NCI-H187 (cell line): ENCODE data around the gene ARHGAP15.

Experiments
- DNase-seq, 2 experiments: peaks; one replicate each; lab custom pipeline; 2025; lab: John Stamatoyannopoulos, UW

Gene ARHGAP15

DNA sequence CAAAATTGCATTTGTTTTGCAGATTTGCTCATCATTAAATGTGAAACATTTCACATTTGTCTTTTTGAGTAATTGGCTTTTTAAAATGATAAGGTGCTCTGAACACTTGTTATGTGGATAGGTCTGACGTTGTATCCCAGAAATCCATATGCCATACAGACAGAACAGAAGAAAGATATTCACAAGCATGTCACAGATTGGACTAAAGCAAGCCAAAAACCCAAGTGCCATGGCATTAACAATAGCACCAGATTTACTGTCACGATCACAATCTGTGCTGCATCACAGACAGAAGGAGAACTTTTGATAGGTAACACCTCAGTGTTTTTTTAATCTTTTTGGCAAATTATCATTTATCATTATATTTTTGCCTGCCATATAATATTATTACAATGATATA, 272.6 kb downstream of the ARHGAP15 start:
- no peak for DNase-seq

DNA sequence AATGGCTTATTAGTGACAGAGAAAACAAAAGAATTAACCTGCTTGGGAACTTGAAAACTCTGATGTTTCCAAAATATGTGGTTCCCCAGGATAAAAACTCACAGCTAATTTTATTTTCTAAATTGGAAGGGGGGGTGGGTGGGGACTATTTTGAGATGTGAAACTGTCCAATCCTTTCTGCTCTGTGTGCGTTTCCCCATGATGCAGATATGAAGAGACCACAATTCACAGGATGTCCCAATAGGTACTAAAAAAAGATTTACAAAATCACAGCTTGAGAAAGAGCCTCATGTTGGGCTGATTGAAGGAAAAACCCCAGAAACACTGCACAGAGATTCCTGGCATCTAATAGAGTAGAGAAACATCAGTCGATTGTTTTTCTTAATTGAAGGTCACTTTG, 273.2 kb downstream of the ARHGAP15 start:
- DNase-seq: no peak

DNA sequence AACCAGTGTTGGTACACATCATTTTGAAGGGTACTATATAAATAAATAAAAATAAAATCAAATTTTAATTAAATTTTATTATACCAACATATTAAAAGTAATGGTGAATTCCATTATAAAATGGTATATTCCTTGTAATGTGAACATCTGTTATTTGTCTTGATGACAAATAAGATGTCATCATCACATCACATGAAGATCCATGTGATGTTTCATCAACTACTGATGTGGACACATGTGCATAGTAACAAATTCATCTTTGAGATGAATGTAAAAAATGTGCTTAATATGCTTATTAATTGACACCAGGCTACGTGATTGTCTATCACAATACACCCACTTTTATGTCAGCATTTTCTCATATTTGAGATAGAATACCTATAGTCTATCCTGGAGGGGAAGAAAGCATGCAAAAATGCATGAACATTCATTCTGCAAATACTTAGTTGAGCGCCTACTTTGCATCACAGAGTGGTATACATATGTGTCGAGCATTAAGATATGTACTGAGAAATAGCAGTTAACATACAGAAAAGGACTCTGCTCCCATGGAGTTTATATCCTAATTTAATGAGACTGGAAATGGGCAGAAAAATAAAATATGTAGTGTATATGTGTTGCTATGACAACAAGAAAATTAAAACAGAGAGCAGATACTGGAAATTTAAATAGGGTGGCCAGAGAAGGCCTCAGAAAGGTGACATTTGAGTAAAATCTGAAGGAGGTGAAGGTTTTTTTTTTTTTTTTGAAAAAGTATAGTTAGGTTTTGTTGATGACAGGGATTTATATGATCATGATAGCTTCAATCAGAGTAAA, 281.1 kb downstream of the ARHGAP15 start:
- DNase-seq: no peak

DNA sequence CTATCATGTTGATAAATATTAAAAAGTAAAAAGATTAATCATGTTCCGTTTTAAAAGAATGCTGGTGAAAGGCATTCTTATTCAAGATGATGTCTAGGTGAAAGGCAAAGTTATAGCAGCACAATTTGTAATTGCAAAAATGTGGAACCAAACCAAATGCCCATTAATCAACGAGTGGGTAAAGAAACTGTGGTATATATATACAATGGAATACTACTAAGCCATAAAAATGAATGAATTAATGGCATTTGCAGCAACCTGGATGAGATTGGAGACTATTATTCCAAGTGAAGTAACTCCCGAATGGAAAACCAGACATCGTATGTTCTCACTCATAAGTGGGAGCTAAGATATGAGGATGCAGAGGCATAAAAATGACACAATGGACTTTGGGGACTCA, 286.4 kb downstream of the ARHGAP15 start:
- no peak for DNase-seq

DNA sequence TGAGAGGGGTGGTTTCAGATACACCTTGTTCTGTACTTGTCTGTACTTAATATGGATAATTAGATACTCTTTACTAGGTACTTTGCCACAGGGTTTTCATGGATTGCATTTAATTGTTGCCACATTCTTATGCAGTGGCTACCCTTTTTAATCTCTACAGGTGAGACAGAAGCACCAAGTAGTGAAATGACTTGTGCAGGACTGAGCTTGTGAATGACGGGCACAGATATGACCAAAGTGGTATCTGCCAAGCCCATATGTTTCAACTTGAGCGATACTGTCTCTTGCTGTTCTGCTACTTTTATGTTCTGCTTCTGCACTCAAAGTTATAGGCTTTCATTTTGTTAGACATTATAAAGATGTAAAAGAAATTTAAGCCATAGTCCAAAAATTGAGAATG, 288.2 kb downstream of the ARHGAP15 start:
- DNase-seq: no peak

DNA sequence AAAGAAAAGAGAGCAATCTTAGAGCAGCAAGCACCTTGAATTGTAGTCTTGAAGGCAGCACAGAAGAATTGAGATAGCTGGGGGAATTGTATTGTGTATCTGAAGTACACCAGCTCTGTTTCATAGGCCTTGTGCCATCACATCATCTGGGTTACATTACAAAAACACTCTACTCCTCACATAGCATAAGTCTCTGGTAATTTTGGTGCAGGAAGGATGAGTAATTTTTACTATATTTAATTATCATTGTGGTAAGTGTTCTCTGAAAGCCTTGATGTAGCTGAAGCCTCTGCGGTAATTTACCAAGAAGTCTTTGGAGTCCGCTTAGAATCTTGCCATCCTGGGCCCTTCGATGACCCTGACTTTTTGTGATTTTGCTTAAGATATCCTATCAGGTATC, 291.1 kb downstream of the ARHGAP15 start:
- no peak for DNase-seq

DNA sequence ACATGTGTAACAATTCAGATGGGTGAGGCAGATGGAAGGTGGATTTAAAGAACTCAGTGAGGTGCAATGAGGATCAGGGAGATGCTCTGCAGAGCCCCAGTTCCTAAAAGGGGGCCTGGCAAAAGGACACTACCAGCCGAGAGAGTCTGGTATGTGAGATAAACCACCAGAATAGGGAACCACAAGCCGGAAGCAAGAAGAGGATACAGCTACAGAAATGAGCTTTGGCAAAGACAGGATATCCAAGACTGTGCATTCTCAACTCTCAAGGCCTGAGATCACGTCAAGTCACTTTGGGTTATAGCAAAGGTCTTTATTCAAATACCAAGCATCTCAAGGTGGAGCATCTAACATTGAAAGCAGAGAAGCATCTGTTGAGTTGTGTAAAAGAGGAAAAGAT, 293.5 kb downstream of the ARHGAP15 start:
- no peak for DNase-seq

DNA sequence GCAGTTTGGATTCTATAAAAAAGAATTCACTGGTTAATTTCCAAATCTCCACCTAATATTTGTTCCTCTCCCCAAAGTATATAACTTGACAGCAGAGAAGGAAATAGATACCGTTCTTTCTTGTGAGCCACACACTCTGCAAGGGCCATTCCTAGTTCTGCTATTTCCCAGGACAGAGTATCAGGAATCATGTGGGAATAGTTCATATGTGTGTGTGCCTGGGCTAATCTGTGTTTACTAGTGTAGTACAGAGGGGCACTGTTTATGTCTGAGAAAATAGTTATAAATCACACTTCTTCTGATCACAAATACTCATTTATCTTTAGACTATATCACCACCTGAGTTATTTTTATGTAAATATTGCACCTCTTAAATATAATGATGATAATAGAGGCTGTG, 296.7 kb downstream of the ARHGAP15 start:
- no peak for DNase-seq

DNA sequence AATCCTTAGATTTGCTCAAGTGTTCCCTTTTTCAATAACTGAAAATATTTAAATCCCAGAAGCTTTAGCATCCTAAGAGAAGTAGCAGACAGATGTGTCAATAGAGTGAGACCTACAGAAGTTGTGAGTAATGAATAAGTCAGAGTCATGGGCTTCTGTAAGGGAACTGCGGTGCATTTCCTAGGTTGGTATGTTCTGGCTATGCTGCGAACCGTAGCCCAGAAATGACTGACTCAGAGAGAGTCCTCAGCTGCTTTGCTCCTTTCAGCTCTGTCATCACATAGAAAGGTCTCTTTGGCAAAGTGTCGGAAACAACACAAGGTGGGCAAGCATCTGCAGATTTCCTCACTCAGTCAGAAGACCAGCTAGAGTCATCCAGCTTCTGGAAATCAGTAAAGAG, 297.1 kb downstream of the ARHGAP15 start:
- DNase-seq: no peak

DNA sequence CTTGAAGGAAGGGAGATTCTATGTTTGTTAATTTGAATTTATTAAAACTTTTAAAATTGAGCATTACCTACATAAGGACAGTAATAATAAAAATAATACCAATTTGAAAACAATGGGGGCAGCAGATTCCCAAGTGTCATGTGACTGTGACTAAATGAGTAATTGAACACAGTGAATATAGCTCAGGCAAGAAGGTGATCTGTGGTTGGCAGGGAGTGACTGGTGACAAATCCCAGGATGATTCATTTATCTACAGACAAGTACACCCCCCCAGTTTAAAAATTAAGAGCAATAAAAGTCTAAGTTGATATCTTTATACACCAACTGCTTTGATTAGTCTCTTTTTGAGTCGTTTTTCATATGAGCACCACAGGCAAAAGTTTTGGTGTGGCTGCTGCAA, 299.5 kb downstream of the ARHGAP15 start:
- no peak for DNase-seq

DNA sequence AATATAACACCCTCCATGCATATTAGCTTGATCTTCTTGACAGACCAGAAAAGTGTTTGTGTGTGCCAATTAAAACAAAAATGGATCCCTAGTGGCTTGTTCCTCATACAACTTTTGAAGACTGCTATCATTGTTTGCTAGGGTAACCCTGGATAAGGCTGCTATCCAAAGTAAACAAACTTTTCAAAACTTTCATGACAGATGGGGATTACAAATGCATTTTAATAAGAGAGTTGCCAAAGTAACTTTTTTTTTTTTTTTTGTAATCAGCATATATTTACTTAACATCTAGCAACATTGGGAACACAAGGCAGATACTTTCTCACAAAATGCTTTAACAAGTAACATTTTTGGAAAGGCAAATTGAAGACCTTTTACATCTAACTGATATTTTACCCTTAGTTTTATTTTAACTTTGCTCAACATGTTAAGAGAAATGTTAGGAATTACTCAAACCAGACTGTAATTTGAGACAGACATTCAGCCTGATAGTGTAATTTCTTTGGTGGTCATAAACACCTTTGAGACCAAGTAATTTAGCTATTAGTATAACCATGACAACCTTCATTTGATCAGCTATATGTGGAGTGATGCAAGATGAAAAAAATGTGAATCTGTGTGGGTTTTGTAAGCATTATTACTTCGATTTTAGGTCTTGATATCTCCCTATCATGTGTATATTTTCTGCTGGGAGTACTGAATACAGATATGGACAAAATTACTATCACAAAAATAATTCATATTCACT, 300.9 kb downstream of the ARHGAP15 start:
- no peak for DNase-seq

DNA sequence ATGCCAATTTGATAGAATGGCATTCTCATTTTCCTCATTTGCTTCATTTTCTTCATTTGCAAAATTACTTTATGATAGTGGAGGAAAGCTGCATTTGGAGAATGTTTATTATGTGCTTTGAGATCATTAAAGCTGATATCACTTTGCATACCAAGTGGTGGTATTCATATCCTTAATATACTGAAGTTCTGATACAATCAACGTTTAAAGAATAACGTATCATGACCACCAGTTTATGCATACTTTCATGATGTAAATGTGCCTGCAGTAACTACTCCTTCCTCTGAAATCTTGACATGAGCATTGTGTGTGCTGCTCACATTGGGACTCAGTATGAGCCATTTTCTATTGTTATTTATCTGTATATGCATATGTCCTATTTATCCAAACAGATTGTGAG, 302.1 kb downstream of the ARHGAP15 start:
- DNase-seq: no peak

DNA sequence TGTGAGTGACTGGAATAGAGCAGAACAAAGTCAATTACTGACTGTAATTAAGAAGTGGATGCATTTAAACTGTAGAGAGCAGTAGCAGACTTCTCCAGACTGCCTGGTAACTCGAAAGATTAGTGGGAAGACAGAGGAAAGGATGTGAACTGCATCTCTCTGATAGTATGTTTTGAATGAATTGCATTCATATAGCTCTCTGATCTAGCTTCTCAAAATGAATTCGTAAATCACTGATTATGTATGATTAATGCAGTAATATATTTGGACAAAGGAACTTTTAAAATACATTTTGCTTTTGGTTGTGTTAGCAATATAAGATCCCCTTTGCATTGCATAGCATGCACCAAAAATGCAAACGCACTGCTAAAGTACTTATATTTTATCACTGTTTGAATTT, 304.0 kb downstream of the ARHGAP15 start:
- no peak for DNase-seq

DNA sequence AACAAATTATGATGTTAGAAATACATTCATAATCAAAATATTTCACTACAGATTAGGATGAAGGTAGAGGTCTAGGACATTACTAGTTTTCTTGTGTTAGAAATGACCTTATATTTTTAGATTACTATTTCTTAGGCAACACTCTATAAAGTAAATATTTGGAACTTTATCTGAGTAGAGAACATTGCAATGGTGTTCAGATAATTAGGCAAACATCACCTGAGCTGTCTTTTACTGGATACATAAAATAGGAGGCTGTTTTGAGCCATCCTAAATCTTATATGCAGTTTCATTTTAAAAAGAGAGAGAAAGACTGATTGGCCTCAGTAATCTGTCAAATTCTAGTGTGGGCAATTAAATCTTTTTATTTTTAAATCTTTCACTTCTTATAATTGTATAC, 304.6 kb downstream of the ARHGAP15 start:
- no peak for DNase-seq

DNA sequence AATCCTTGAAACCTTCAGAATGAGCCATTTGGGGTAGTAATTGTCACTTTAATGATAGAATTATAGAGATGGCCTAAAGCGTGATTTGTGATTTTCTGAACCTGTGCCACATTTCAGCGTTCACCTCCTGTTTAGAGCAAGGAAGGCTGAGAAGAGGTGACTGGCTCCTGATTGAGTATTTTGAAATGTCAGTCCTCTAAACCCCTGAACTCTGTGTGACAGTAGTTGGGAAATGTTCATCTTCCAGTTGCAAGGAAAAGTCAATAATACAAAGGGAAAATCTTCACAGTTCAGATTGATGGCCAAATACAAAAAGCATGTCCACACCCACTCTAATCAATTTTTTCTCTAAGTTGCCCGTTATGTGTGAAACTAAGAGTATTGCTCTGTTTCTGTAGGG, 305.2 kb downstream of the ARHGAP15 start:
- no peak for DNase-seq

DNA sequence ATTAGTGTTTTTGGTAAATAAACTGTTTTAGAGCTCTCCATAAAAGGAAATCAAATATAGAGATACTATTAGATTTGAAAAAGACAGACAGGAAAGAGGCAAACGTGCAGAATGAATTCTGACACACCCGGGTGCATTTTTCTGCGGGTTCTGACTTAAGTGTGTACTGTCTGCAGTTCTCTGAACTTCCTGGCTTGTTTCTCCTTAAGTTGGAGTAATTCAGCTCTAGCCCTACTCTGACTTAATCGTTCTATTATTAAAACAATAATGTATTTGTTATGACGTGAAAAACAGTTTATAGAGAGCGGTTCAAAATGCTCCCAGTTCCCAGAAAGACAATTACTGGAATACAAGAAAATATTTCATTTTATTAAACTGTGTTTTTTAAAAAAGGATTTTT, 305.9 kb downstream of the ARHGAP15 start:
- DNase-seq: no peak

DNA sequence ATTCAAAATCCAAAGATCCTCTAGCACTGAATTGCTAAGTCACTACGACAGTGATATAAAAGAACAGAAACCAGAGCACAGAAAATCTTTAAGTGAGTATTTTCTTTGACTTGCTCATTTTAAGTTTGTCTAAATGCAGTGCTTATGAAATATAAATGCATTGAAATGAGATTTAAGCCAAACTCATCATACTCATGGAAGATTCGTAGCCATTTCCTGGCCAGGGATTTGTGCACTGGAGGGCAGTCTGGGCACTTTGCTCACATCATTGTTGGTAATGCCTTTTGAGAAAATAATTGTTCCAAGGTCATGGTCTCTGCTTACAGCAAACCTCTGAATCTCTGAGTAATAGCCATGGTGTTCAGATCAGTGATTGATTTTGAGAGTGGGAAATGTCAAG, 307.7 kb downstream of the ARHGAP15 start:
- DNase-seq: no peak

DNA sequence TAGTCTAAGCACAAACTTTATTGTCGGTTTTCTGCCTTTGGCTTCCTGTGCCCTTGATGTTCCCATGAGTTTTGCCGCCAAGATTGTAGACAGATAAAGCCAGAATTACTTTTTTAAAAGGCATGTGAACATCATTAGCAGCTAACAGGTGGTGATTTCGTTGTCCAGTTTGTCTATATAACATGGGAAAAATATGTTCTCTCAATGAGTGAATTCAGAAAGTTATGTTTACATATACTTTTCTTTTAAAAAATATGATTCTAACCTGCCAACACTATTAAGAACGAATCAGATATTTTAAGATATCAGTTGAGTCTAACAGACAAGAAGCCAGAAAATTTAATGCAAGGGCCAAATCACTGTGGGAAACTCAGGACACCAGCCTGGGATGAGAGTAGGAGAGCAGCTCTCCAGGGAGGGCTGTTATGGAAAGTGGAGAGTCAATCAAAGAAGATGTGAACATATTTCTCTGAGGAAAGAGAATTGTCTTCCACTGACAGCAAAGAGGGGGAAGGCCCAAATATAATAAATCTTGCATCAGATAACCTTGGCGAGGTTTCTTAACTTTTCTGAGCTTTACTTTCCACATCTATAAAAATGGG, 311.3 kb downstream of the ARHGAP15 start:
- no peak for DNase-seq

DNA sequence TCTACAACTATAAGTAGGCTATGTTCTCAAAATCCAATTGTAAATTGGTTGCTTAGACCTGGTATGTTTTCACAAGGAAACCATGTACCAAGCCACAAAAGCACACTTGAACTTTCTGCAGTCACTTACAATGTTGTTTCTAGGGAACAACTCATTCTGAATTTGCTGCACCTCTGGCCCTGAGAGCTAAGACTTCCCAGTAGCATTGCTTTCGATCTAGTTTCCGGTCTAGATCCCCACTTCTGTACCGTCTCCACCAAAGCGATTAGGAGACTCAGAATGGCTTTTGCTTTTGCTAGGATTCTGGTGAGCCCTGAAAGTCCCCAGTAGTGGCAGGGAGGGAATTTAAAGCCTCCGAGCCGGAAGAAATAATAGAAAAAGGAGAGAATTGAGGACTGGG, 313.0 kb downstream of the ARHGAP15 start:
- no peak for DNase-seq

DNA sequence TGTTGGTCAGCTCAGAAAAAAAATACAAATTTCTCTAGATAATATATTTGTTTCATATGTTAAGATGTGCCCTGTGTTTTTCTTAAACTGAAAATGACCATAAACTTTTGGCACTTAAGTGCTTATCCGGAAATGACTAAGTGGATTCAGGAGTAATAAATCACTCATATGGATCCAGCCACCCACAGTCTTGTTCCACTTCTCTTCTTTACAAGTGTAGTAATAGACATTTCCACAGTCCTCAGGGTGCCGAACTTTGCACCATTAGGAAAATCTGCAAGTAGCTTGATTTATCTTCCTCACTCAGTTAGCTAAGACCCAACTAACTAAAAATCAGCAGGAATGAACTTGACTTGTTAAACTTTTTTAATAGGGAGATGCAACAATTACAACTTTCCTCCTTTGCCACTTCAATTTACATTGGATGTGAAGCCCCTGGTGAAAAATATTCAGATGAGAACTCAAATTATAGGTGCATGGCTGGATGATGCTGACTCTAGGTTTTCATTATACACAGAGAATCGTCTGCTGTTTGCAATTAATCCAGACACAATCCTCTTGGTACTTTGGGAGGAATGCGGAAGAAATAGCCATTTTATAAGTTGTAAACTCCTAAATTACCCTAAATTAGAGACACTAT, 322.5 kb downstream of the ARHGAP15 start:
- no peak for DNase-seq

DNA sequence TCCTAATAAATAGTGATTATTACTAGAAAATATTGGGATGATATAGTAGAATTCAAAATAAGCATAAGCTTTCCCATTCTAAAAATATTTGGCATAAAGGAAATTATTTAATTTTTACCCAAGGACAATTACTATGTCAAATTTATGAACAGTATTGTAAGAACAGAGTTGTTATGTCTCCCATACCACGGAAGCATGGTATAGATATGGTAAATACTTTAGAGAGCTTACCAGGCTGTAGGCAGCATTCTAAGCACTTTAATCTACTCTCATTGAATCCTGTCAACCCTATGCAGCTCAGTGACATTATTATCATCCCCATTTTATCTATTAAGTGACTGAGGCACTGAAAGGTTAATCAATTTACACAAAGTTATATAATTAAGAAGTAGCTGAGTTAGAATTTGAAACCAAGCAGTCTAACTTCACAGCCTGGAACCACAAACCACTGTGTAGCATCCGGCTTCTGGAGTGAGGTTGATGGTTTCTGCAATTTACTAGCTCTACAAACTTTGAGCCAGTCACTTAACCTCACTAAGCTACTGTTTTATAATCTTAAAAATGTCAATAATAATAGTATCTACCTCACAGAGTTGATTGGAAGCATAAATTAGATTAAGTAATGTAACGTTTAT, 323.7 kb downstream of the ARHGAP15 start:
- DNase-seq: no peak

DNA sequence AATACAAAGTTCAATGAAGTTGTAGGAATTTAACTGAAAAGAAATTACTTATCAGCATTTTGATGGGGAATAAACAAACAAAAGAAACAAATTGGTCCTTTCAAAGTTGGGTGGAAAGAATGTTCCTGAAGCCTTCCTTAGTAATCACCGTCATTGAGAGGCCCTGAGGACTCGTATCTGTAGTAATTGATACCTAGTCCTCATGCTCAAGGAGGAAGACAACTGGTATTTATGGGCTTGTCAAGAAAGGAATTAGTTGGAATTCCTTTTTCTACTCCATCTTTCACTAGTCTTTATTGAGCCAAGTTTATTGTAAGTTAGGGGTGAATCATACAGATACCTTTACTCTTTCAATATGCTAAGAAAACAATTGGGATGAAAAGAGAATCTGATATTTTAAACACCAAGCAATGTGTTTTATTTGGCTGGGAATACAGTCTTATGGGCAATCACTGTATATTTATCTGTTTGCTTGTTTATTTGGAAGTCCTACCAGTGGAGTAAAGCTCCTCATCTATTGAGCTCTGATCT, 324.8 kb downstream of the ARHGAP15 start:
- no peak for DNase-seq
